GM18951 (cell line): ENCODE data around the gene SLC35E1.

Experiments used
- POLR2A ChIP-seq: IDR thresholded peaks from 4 replicates; pipeline ENCODE4 v1.6.1; 2011; ENCODE audit warnings: mild to moderate bottlenecking; ENCODE audit not compliant: insufficient read length, insufficient read depth; ENCODE audit errors: extremely low read depth
- in situ Hi-C: fragments of 300-500 bp; cut with MboI; formaldehyde crosslinking; loops from one replicate; pipeline ENCODE4 v1.12.0; 2022; ENCODE audit warnings: low sequenced_read_pairs, mixed read lengths, inconsistent platforms; ENCODE audit not compliant: unreplicated experiment

Gene SLC35E1

DNA sequence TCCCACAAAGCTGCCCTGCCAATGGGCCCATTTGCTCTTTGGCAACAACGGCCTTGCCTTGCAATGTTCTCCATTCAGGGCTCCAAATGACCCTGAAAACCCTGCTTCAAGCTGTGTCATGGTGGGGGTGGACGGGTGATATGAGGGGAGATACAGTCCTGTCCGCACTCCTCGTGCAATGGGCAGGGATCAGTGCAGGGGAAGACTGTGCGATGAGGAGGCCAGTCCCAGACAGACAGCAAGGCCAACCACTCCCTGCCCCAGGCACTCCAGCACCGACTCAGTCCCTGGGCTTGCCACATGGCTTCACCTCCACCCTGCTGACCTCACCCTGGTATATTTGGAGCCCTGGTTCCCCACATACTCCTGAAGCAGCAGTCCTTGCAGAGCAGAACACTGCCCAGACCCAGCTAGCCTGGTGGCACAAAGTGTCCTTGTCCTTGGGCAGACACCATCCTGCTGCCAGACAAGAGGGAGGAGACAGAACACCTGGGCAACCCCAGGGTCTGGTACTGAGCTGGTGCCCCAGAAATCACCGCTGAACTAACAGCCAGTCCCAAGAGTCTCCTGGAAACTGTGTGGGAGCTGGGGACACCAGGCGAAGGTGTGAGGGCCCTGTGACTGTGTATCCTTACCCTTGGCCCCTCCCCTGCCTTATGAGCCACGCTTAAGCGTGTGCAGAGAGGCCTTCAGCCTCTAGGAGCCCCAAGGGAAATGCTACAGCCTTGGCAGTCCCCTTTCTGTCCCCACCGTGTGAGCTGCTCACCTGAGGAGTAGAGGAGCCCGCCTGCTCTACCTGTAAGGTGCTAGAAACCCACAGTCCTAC is 9.1 kb upstream of the SLC35E1 start:
- TF ChIP-seq POLR2A: no peak
- in situ Hi-C loops: no loop called here

- in situ Hi-C loops: no loop called here
- TF ChIP-seq POLR2A: no peak
Measured at GRCh38 chr19:16579381-16579780, 7.2 kb upstream of the SLC35E1 start.

- in situ Hi-C loops: no loop called here
Measured at GRCh38 chr19:16577531-16577985, 5.3 kb upstream of the SLC35E1 start.

GRCh38 chr19:16576690-16577530 is 4.7 kb upstream of the SLC35E1 start:
- in situ Hi-C loops: no loop called here
- TF ChIP-seq POLR2A: no peak

More at GRCh38 chr19:16577531-16577985, 5.3 kb upstream of the SLC35E1 start:
- TF ChIP-seq POLR2A: no peak

- in situ Hi-C loops: no loop called here
- no peak for TF ChIP-seq POLR2A
Measured at GRCh38 chr19:16575861-16576689, 3.9 kb upstream of the SLC35E1 start.

GRCh38 chr19:16575282-16575681 is 3.1 kb upstream of the SLC35E1 start:
- in situ Hi-C loops: no loop called here
- no peak for TF ChIP-seq POLR2A

- in situ Hi-C loops: no loop called here
- TF ChIP-seq POLR2A: no peak
Measured at GRCh38 chr19:16573925-16574324, 1.7 kb upstream of the SLC35E1 start.

GRCh38 chr19:16573296-16573695 is 1.1 kb upstream of the SLC35E1 start:
- in situ Hi-C loops: no loop called here
- no peak for TF ChIP-seq POLR2A

DNA sequence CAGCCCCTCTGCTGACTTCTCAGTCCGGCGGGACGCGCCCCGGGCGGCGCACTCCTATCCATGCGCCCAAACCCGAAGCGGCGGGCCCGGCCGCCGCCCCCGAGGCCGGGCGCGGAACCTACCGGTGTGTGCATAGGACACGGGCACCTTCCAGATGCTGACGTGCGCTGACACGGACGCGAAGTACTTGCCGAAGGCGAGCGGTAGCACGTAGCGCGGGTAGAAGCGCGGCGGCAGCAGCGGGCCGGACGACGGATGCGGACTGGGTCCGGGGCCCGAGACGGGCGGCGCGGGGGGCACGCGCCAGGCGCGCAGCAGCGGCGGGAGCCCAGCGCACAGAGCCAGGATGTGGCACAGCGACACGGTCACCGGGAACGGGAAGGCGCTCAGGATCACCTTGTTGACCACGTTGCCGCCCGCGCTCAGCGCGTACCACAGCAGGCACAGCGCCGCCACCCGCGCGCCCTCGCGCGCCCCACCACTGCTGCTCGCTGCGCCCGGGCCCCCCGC is 338 bp downstream of the SLC35E1 start:
- TF ChIP-seq POLR2A: no peak
- in situ Hi-C loops: no loop called here

DNA sequence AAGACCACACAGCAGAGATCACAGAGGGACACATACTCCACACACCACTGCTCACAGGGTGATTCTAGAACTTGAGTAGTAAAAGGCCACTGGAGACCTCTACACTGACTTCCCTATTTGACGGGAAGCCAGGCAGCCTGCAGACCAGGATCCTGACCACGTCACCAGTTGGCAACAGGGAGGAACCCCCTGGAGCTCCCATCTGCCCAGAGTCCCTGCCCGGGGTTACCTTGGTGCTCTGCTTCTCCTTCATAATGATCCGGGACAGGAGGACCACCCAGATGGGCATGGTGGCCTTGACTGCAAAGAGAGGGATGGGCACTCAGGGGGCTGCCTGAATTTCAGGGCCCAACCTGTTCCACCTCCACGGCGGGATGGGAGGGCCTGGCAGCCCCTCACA is 932 bp downstream of the SLC35E1 start:
- in situ Hi-C loops: no loop called here
- TF ChIP-seq POLR2A: no peak

DNA sequence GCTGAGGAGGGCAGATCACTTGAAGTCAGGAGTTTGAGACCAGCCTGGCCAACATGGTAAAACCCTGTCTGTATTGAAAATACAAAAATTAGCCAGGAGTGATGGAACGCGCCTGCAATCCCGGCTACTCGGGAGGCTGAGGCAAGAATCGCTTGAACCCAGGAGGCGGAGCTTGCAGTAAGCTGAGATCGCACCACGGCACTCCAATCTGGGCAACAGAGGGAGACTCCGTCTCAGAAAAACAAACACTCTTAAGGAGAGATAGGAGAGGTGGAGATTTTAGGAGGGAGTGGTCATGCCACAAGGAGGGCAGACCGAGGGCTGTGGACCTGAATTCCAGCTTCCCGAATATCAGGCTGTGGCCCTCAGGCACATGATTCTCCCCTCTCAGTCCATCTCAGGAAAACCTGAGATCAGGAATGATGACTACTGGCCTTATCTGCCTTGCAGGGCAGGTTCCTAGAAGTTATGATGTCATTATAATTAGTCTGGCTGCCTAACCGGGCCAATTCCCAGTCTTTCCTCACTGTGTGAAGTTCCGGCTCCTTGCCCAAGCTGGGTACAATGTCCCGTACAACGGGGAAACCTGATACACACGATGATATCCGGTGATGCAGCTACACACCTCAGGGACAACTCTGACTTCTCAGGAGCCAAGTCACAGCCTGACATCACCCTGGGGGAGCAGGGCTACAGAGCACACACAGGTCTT is 2.5 kb downstream of the SLC35E1 start:
- TF ChIP-seq POLR2A: no peak
- in situ Hi-C loops: no loop called here

- TF ChIP-seq POLR2A: no peak
- in situ Hi-C loops: no loop called here
Measured at GRCh38 chr19:16566702-16567101, 5.5 kb downstream of the SLC35E1 start.
